NCI-H187 (cell line): ENCODE results near the gene DDN.

ENCODE experiments used
- DNase-seq, 2 experiments: peaks; one replicate each; lab custom pipeline; 2025; lab: John Stamatoyannopoulos, UW

DDN gene

DNA sequence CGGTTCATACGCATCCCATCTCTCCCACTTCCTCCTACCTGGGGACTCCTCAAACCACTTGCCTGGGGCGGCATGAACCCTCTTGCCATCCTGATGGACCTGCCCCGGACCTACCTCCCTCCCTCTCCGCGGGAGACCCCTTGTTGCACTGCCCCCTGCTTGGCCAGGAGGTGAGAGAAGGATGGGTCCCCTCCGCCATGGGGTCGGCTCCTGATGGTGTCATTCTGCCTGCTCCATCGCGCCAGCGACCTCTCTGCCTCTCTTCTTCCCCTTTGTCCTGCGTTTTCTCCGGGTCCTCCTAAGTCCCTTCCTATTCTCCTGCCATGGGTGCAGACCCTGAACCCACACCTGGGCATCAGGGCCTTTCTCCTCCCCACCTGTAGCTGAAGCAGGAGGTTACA, 17.4 kb downstream of the DDN start:
- DNase-seq = no peak

DNA sequence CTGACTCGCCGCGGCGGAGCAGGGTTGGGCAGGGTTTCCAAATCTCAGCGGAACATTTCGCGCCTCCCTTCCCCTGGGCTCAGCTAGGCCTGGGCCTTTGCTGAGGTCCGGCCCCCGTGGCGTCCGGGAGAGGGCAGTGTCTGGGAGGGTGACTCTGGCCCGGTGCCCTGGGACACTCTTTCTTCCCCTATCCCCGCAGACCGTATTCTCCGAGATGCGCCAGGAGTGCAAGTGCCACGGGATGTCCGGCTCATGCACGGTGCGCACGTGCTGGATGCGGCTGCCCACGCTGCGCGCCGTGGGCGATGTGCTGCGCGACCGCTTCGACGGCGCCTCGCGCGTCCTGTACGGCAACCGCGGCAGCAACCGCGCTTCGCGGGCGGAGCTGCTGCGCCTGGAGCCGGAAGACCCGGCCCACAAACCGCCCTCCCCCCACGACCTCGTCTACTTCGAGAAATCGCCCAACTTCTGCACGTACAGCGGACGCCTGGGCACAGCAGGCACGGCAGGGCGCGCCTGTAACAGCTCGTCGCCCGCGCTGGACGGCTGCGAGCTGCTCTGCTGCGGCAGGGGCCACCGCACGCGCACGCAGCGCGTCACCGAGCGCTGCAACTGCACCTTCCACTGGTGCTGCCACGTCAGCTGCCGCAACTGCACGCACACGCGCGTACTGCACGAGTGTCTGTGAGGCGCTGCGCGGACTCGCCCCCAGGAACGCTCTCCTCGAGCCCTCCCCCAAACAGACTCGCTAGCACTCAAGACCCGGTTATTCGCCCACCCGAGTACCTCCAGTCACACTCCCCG, 18.0 kb downstream of the DDN start:
- DNase-seq = no peak

DNA sequence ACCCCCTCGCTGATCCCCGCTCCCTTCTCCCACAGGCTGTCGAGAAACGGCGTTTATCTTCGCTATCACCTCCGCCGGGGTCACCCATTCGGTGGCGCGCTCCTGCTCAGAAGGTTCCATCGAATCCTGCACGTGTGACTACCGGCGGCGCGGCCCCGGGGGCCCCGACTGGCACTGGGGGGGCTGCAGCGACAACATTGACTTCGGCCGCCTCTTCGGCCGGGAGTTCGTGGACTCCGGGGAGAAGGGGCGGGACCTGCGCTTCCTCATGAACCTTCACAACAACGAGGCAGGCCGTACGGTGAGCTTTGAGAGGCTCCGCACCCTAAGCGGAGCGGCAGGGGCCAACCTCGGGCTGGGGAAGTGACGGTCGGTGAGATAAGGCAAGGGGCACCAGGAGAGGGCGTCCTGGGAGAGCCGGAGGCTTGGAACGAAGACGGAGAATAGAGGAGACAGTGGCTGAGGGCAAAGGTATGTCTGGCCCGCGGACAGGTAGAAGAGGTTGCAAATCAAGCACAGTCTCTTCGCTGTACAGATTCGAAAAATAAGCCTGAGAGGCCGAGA, 18.7 kb downstream of the DDN start:
- DNase-seq = no peak

DNA sequence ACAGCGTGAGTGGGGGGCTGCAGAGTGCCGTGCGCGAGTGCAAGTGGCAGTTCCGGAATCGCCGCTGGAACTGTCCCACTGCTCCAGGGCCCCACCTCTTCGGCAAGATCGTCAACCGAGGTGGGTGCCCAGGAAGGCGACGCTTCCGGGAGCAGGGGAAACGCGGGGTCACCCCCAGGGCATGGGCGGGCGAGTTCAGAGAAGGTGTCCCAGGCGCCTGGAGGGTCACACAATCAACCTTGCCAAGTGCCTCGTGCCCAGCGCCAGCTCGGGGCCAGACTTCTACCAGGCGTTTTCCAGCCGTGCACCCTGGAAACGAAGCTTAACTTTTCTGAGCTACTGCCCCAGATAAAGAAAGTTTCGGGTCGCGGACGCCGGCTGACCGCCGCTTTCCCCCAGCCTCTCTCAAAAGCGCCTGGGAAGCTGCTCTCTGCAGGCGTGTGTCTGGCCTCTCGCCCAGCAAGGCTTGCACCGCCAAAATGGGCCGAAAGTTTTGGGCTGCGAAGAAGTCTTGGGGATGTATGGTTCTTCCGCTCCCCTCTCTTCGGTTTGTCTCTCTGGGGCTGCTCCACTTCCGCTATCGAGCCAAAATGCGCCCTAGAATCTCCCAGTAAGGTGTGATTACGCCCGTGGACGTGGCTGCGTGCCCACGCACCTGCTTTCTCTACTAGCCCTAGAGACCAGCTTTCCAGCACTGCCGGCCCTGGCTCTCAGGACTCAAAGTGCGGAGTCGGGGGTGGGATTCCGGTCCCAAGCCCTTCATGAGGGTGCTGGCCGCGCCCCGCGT, 19.4 kb downstream of the DDN start:
- DNase-seq = no peak

DNA sequence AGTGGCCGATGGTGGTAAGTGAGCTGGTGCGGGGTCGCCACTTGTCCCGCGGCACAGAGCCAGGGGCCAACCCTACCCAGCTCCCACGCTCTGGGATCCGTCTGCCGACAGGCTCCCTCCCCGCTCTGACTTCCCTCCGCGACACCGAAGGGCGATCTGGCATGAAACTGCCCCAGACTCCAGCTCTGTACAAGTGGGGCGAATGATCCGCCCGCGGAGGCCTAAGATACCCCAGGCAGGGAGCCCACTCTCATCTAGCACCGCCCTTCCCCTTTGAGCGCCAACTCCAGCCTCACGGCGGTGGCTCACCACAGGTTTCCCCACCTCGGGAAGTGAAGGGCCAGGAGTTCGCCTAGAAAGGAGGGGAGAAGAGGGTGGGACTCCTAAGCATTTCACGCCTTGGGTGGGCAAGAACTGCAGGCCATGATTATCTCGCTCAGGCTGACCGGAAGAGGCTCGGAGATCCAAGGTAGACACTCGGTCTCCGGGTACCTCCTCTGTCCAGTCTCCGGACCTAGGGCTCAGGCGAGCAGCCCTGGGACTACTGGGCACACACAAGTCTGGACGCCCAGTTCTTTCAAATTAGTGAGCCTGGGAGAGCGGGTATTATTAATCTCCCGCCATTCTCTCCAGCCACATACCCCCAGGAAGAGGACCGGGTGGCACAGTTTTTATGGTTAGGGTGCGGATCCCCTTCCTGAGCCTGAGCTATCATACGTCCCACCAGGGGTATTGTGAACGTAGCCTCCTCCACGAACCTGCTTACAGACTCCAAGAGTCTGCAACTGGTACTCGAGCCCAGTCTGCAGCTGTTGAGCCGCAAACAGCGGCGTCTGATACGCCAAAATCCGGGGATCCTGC, 20.2 kb downstream of the DDN start:
- DNase-seq = no peak

DNA sequence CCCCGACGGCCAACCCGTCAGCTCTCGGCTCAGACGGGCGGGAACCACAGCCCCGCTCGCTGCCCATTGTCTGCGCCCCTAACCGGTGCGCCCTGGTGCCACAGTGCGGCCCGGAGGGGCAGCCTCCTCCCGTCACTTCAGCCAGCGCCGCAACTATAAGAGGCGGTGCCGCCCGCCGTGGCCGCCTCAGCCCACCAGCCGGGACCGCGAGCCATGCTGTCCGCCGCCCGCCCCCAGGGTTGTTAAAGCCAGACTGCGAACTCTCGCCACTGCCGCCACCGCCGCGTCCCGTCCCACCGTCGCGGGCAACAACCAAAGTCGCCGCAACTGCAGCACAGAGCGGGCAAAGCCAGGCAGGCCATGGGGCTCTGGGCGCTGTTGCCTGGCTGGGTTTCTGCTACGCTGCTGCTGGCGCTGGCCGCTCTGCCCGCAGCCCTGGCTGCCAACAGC, 20.9 kb downstream of the DDN start, which contains the start of gene WNT1:
Gene WNT1, plus strand, starts transcription at position 32 of the 450 bp plus-strand sequence. Its CDS starts 329 bp downstream, at position 361.
- DNase-seq = no peak

DNA sequence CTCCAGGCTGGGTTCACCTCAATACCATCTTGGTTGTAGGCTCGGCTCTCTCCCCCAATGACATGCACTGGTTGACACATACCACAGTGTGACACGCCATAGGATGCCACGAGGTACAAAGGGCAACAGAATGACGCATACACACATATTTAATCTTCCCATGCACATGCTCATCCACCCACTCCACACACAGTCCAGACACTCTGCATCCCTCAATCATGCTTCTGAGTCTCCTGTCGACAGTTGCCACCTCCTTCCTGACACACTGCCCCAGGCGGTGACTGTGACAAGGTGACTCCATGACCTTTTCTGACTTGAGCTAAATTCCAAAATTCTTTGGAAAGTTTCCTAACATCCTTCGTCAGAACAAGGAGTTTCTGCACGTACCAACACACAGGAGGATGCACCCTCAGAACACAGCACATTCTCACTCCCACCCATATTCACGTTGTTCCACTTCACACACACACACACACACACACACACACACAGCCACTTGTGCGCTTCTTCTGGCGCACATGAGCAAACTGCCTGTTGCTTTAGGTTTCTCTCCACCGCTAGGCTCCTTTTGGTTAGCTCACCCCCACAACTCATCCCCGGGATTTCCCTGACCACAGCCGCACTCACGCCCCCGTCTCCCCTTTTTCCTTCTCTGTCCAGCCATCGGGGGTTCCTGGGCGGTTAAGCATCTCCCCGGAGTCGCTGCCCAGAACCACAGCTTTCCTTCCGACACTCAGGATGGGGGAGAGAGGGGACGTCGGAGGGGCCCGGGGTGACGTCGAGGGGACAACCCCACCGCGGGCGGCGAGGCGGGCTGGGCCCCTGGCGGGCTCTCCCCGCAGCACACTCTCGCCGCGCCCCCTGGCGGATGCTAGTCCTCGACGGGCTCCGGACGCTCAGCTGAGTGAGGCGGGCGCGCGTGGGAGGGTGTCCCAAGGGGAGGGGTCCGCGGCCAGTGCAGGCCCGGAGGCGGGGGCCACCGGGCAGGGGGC, 21.6 kb downstream of the DDN start:
- no peak for DNase-seq

DNA sequence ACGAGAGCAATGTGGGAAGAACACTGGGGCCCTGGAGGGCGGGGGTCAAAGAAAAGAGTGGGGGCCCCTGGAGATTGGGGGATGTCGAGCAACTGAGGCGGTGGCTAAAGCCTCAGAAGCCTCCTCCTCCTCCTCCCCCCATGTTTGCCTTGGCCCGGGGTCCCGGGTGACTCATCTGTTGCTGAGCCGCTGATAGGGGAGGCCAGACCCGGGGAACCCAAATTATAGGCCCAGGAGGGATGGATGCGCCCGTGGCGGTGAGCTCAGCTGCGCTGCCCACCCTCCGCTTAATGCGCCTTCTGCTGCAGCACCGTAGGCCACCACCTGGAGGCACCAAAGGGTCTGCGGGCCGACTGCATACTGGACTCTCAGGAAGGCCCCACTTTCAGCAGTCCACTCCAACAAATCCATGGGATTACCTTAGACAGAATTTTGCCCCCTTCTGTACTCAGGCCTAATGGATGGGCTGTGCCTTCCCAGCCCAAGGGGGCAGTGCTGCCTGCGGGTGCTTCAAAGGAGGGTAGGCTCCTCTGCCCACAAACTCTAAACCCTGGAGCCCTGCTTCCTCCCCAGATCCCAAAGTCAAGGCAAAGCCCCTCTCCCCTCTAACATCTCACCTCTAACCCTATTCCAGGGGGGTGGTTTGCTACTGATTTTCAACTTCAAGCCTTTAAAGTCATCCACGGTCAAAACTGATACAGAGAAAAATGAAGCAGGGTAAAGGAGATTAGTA, 25.1 kb downstream of the DDN start:
- DNase-seq = no peak

DNA sequence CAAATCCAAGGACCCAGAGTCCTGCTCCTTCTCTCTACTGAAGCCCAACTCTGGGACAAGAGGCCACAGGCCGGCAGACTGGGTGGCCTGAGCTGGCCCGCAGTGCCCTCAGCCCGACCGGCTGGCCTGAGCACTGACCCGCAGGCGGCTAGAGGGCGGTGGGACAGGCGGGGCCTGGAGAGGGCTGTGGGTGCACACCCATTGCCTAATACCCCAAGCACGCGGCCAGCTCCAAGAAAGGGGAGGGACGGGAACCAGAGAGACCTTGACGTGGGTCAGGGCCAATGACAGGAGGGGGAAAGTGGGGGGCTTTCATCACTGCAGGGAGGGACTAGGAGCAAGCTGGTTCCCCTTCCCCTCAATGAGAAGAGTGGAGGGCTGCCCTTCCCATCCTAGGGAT, 25.6 kb downstream of the DDN start:
- DNase-seq = no peak

DNA sequence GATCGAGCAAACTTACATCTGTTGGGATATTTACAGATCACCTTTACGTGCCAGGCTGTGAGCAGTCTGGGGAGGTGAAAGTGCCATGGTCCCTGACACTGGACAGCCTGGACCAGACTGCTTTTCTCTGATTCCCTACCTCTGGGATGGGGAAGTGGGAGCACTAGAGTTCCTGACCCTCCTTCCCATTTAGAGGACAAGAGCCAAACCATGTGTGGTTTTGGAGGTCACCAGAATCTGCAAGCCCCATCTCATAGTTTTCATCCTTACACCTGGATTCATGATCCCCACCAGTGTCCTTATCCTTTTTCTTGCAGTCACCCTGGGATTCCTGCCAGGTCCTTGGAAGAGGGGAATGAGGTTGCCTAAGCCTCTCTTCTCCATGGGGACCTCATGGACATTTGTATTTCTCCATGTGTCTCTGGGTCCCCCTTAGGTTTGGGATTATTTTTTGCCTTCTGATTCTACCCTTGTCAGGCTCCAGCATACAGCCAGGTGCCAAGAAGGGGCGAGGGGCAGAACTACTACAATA, 26.2 kb downstream of the DDN start:
- DNase-seq = no peak

DNA sequence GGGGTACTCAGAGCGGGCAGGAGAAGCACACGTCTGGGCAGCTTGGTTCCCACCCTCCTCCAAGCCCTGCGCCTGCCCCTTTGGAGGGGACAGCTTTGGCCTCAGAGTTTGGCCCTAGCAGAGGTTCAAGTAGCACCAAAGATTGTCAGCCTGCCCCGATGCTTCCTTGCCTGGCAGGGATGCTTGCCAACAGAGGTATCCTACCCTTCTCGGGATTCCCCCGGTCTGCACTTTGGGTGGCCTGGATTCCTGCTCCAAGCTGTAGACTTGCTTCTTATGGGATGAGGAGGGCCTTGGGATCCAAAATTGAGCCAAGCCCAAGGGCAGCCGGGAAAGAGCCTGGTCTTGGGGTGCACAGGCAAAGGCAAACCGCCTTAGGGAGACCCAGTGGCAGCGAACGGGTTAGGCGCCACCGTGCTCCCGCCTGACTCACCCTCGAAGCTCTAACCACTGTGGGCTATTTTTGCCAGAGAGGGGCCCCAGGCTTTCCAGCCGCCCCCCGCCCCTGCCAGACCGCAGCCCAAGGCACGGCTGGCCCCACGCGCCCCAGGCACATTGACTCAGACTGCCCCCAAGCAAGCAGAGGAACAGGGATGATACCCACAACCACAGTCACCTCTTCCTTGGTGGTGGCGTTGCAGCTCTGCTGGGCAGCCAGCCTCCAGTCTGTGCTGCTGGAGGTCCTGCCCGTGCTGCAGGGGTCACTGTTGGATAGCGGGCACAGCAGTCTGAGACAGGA, 26.8 kb downstream of the DDN start:
- DNase-seq = no peak

DNA sequence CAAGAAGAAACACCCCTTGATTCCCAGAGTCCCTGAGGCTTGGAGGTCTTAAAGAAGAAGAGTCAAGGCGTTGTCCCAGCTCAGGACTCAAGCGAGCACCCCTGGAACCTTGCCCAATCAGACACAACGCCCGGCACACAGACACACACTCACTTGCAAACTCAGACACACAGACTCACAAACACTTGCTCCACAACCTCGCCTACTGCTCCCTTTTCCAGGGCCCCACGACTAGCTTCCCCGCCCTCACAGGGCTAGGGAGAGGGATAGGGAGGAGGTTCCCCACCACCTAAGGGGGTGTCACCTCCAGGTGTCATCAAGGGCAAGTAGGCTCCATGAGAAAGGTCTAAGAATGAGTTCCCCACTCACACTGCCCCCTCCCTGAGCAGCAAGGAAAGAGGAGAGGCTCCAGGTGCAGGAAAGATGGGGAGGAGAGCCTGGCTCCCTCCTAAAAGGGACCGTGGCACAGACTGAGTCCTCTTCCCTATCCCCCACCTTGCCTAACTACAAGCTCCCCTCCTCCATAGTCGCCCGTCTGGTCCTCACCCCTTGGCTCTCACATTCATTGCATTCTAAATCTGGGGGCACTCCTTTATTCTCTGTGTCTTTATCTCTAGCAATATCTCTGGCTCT, 28.4 kb downstream of the DDN start:
- DNase-seq = no peak

DNA sequence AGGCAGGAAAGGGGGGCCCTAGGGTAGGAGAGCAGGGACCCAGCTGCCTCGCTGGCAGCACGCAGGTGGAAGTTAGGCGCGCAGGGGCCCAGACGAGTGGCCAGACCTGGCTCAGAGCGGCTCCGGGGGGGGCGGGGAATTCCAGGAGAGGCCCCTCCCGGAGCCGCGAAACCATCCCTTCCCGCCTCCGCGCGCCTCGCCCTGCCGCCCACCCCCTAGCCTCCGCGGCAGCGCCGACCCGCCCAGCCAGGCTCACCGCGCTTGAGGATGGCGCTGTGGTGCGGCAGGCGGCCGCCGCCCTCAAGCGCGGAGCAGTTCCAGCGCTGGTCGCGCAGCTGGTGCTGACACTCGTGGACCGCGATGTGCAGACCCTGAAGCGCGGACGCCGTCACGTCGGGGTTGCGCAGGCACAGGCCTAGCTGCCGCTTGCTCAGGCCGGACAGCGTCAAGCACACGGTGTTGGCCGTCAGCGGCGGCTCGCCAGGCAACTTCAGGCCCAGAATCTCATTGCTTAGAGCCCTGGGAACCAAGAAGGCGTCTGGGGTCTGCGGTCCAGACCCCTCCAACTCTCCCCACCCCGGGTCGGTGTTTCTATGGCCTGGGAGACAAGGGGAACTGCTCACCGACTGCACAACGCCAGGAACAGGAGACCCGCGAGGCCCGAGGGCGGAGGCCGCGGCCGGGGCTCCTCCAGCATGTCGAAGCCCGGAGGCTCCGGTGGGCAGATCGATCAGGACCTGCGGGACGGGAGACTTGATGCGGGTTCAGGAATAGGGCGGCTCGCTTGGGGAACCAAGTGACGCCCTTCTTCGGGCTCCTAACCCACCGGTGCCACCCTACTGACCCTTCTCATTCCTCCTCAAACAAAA, 29.1 kb downstream of the DDN start:
- no peak for DNase-seq

DNA sequence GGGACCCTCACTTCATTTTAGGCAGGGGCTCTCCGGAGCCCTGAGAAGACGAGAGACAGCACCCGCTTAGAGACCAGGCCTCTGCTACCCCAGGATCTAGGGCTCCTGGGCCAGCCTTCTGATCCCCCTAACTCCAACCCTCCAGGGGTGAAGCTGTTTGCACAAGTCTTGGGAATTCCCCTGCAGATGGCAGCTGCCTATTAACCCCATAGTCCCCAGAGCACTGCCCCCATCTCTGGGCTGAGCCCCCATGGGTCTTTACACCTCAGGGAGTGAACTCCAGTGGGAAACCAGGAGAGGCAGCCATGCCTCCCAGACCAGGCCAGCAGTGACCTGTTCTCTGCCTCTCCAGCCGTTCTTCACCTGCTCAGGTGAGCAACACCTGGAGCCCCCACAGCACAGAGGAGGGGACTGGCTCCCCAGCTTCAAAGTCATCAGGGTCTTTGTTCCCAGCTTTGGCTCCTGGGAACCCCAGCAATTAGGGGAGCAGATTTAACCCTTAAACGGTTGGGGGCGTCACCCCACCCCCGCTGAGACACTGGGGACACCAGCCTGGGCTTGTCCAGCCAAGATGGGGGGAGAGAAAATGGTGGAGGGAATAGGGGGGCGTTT, 29.9 kb downstream of the DDN start:
- DNase-seq = no peak

DNA sequence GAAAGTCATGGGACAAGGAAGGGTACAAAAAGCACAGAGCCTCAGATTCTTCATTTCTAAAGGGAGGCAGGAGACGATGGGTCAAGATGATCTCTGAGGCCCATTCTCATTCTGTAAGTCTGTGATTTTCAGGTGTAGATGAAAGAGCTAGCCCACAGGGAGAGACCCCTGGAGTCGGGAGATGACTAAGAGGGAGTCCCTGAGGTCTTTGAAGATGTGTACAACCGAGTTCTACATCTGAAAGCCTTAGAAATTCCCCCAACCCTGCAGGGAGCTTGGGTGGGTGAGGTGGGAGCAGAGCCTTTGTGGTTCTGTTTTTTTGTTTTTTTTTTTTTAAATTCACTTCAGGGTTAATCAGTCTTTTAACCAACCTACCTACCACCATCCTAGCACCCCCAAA, 30.7 kb downstream of the DDN start:
- DNase-seq = no peak

DNA sequence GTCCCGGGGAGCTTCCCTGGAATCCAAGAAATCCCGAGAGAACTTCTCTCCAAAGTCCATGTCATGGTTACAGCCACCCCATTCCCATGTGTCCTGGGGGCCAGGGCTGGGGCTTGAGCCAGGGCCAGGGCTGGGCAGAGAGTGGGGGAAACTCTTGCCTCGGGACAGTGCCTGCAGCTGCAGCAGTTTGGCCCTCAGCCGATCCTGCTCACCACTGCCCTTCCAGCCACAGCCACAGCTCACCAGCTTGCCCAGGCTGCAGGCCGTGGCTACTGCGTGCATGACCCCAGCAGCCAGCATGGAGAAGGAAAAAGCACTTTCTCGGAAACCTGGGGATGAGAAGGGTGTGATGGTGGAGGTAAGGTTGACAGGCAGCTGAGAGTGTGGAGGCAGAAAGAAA, 31.2 kb downstream of the DDN start:
- no peak for DNase-seq
